Measurements from ENCODE around the gene POLL.
A peak's percentile ranks its signal among the peaks of the same experiment; 100 is the strongest.
"Not testable (repeated sequence)": the region's sequence is repeated elsewhere in the genome, so short reads cannot be mapped to it uniquely, and the experiment has no call there.

The POLL gene
- 23.1 to 39.4 (median 37.6) reads per million in 3 experiments for total RNA-seq

- peak; percentile 77 for DNase-seq
Measured at GRCh38 chr10:101587725-101588653, at the start of gene POLL, which contains the start of gene DPCD. POLL (minus strand) TSS chr10:101588257; CDS start chr10:101587360, 897 bp downstream. DPCD (plus strand) TSS chr10:101588321; CDS start chr10:101588337, 16 bp downstream.

GRCh38 chr10:101633510-101633909 is 45.5 kb upstream of the POLL start:
- not testable (repeated sequence) for DNase-seq

- DNase-seq, result no peak
Measured at GRCh38 chr10:101631821-101632475, 43.9 kb upstream of the POLL start.

GRCh38 chr10:101630633-101630920 is 42.5 kb upstream of the POLL start:
- no peak for DNase-seq

- no peak for DNase-seq
Measured at GRCh38 chr10:101629837-101630632, 42.0 kb upstream of the POLL start.

GRCh38 chr10:101625821-101626412 is 37.9 kb upstream of the POLL start:
- DNase-seq, result no peak

- DNase-seq, result no peak
Measured at GRCh38 chr10:101624526-101625102, 36.6 kb upstream of the POLL start.

GRCh38 chr10:101623528-101623927 is 35.5 kb upstream of the POLL start:
- DNase-seq, result no peak

- no peak for DNase-seq
Measured at GRCh38 chr10:101619983-101620382, 31.9 kb upstream of the POLL start.

- no peak for DNase-seq
Measured at GRCh38 chr10:101618871-101619270, 30.8 kb upstream of the POLL start.

- DNase-seq, result no peak
Measured at GRCh38 chr10:101617824-101618568, 29.9 kb upstream of the POLL start.

GRCh38 chr10:101617102-101617823 is 29.2 kb upstream of the POLL start:
- no peak for DNase-seq

- no peak for DNase-seq
Measured at GRCh38 chr10:101616415-101617101, 28.5 kb upstream of the POLL start.

- no peak for DNase-seq
Measured at GRCh38 chr10:101615525-101616116, 27.6 kb upstream of the POLL start.

GRCh38 chr10:101614663-101615524 is 26.8 kb upstream of the POLL start:
- DNase-seq, result no peak

GRCh38 chr10:101613646-101614045 is 25.6 kb upstream of the POLL start:
- no peak for DNase-seq

- no peak for DNase-seq
Measured at GRCh38 chr10:101612872-101613271, 24.8 kb upstream of the POLL start.

GRCh38 chr10:101612086-101612485 is 24.0 kb upstream of the POLL start:
- DNase-seq, result no peak

Measured in central memory CD4-positive, alpha-beta T cell (primary cell).